Caco-2 (cell line): ENCODE results near the gene AANAT. TPM values are rescaled to one million over a fixed set of nuclear protein-coding genes. Genes with fewer than 3 reads are reported as not detected.

Experiments
- BruUV-seq: library from RNA; stranded (reverse); fragments of 400-500 nt; replicated peaks from 2 replicates; lab custom pipeline; 2021; lab: Mats Ljungman, UMichigan
- CTCF ChIA-PET: fragments of 300-600 bp; sonication (Branson Sonifier 250); formaldehyde crosslinking; loops from one replicate; lab custom pipeline; 2022; ENCODE audit warnings: antibody characterized with exemption; lab: Charles Lee
- POLR2A ChIA-PET: fragments of 300-600 bp; sonication (Branson Sonifier 250); formaldehyde crosslinking; loops from one replicate; lab custom pipeline; 2022; ENCODE audit warnings: antibody characterized with exemption; lab: Charles Lee
- DNase-seq, 2 experiments: peaks; one replicate each; pipeline versions ENCODE4 v3.0.0 to v3.0.0-alpha.2; 2020 to 2022
- H3K27me3 ChIP-seq: replicated peaks from 2 replicates; pipeline ENCODE4 v1.6.0; 2011; ENCODE audit warnings: low read length; ENCODE audit not compliant: control insufficient read depth, insufficient read depth
- H3K36me3 ChIP-seq: 2 replicates; pipeline ENCODE4 v1.5.1; 2011; ENCODE audit warnings: low read length; ENCODE audit not compliant: control insufficient read depth, insufficient read depth
- H3K4me1 ChIP-seq: fragments of 250-450 bp; sonication (Bioruptor Pico); 2 replicates; pipeline ENCODE4 v1.5.1; 2020; ENCODE audit warnings: mild to moderate bottlenecking
- H3K4me3 ChIP-seq: 2 replicates; pipeline ENCODE4 v1.5.1; 2011; ENCODE audit warnings: low read depth, mild to moderate bottlenecking, control low read depth, low read length
- H3K9me3 ChIP-seq: fragments of 250-450 bp; sonication (Bioruptor Pico); 2 replicates; pipeline ENCODE4 v1.5.1; 2020; ENCODE audit warnings: mild to moderate bottlenecking, moderate library complexity
- H3K27ac Mint-ChIP-seq: one replicate; pipeline ENCODE4 v1.8.0; 2022; ENCODE audit warnings: mixed read lengths; ENCODE audit not compliant: unreplicated experiment
- H3K27me3 Mint-ChIP-seq: one replicate; pipeline ENCODE4 v1.8.0; 2022; ENCODE audit warnings: mixed read lengths; ENCODE audit not compliant: insufficient read depth, unreplicated experiment
- H3K36me3 Mint-ChIP-seq: one replicate; pipeline ENCODE4 v1.8.0; 2022; ENCODE audit warnings: mild to moderate bottlenecking, mixed read lengths; ENCODE audit not compliant: insufficient read depth, unreplicated experiment
- H3K4me1 Mint-ChIP-seq: one replicate; pipeline ENCODE4 v1.8.0; 2022; ENCODE audit warnings: low read depth, mixed read lengths; ENCODE audit not compliant: unreplicated experiment
- H3K4me3 Mint-ChIP-seq: one replicate; pipeline ENCODE4 v1.8.0; 2022; ENCODE audit warnings: mild to moderate bottlenecking, moderate library complexity, mixed read lengths; ENCODE audit not compliant: unreplicated experiment
- H3K9me3 Mint-ChIP-seq: one replicate; pipeline ENCODE4 v1.8.0; 2022; ENCODE audit warnings: mixed read lengths; ENCODE audit not compliant: unreplicated experiment
- CTCF ChIP-seq, 2 experiments: fragments of 200-600 bp in 1 of 2; IDR thresholded peaks; 1 replicate in 1 of 2; 2 replicates in 1 of 2; pipeline versions ENCODE4 v1.5.1 to v1.8.0; 2011 to 2022; ENCODE audit warnings: antibody characterized with exemption in 1 of 2, control low read depth in 1 of 2, inconsistent platforms in 1 of 2, low read depth in 1 of 2, low read length in 1 of 2, mild to moderate bottlenecking in 1 of 2, moderate library complexity in 1 of 2; ENCODE audit not compliant: insufficient read depth in 1 of 2, severe bottlenecking in 1 of 2, unreplicated experiment in 1 of 2
- intact Hi-C: fragments of 100-400 bp; cut with micrococcal nuclease; formaldehyde crosslinking; loops from one replicate; pipeline ENCODE4 v1.10.0; 2022; ENCODE audit not compliant: unreplicated experiment
- total RNA-seq: library from RNA; stranded (reverse); gene quantifications from 2 replicates; pipeline ENCODE4 v1.2.3, GENCODE V29; 2022

Gene AANAT
- total RNA-seq, 1 experiment from 2014 or later = not detected

GRCh38 chr17:76437467-76438402 lies 29.7 kb upstream of the AANAT start:
- TF ChIP-seq CTCF (IDR thresholded peaks at IDR 0.05; ENCODE audit: insufficient read depth in 1 of 2, low read depth in 1 of 2, low read length in 1 of 2, severe bottlenecking in 1 of 2, unreplicated experiment in 1 of 2) = no peak
- CTCF ChIA-PET = interaction anchor here (0.8 kb wide), 1 partner anchor 24 kb away, joined by 3 read pairs; no protein-coding TSS in a partner anchor
- DNase-seq = no peak
- Mint-ChIP-seq H3K9me3 (no peaks in the 10 kb centered on the region), H3K27me3 (no peaks in the 10 kb centered on the region), H3K36me3 (peaks cover 6% of the 10 kb centered on the region), H3K4me3 (no peak overlapping the region), H3K4me1 (peaks cover 33% of the 10 kb centered on the region), H3K27ac (no peak overlapping the region)
- POLR2A ChIA-PET = no interaction called here
- peaks cover 5% of the 10 kb centered on the region for H3K4me1 ChIP-seq
- BruUV-seq = no TSS peak
- no peaks in the 10 kb centered on the region for H3K36me3 ChIP-seq
- no peaks in the 10 kb centered on the region for H3K9me3 ChIP-seq
- no peaks in the 10 kb centered on the region for H3K27me3 ChIP-seq
- intact Hi-C loops = no loop called here
- H3K4me3 ChIP-seq = no peak overlapping the region

GRCh38 chr17:76438906-76439305 lies 28.5 kb upstream of the AANAT start:
- POLR2A ChIA-PET = no interaction called here
- no peak for DNase-seq
- TF ChIP-seq CTCF (IDR thresholded peaks at IDR 0.05; ENCODE audit: insufficient read depth in 1 of 2, low read depth in 1 of 2, low read length in 1 of 2, severe bottlenecking in 1 of 2, unreplicated experiment in 1 of 2) = no peak
- Mint-ChIP-seq H3K27me3 (no peaks in the 10 kb centered on the region), H3K27ac (no peak overlapping the region), H3K4me3 (no peak overlapping the region), H3K4me1 (peaks cover 35% of the 10 kb centered on the region), H3K36me3 (peaks cover 7% of the 10 kb centered on the region), H3K9me3 (no peaks in the 10 kb centered on the region)
- no TSS peak for BruUV-seq
- no peaks in the 10 kb centered on the region for H3K36me3 ChIP-seq
- no peaks in the 10 kb centered on the region for H3K27me3 ChIP-seq
- H3K4me3 ChIP-seq = no peak overlapping the region
- H3K4me1 ChIP-seq = peaks cover 13% of the 10 kb centered on the region
- no peaks in the 10 kb centered on the region for H3K9me3 ChIP-seq
- CTCF ChIA-PET = interaction anchor here (0.6 kb wide), 1 partner anchor 265 kb away, joined by 3 read pairs; no protein-coding TSS in a partner anchor
- intact Hi-C loops = no loop called here

- Histone ChIP-seq H3K4me1 (peaks cover 13% of the 10 kb centered on the region), H3K36me3 (no peaks in the 10 kb centered on the region), H3K9me3 (no peaks in the 10 kb centered on the region), H3K27me3 (no peaks in the 10 kb centered on the region), H3K4me3 (no peak overlapping the region)
- no peak overlapping the region for H3K27ac Mint-ChIP-seq
- ChIA-PET CTCF (no interaction called here), POLR2A (no interaction called here)
- H3K36me3 Mint-ChIP-seq = peaks cover 7% of the 10 kb centered on the region
- no peaks in the 10 kb centered on the region for H3K27me3 Mint-ChIP-seq
- no peaks in the 10 kb centered on the region for H3K9me3 Mint-ChIP-seq
- H3K4me3 Mint-ChIP-seq = no peak overlapping the region
- TF ChIP-seq CTCF (IDR thresholded peaks at IDR 0.05; ENCODE audit: insufficient read depth in 1 of 2, low read depth in 1 of 2, low read length in 1 of 2, severe bottlenecking in 1 of 2, unreplicated experiment in 1 of 2) = no peak
- intact Hi-C loops = no loop called here
- H3K4me1 Mint-ChIP-seq = peaks cover 35% of the 10 kb centered on the region
- BruUV-seq = no TSS peak
- DNase-seq = no peak
Observed at GRCh38 chr17:76439314-76439928, 28.0 kb upstream of the AANAT start.
